ENCODE measurements around the gene F2RL3.
A peak's percentile ranks its signal among the peaks of the same experiment; 100 is the strongest.

The F2RL3 gene

GRCh38 chr19:16901491-16902175 lies 12.8 kb downstream of the F2RL3 start:
- H3K4me3 ChIP-seq (ENCODE audit: low read length in 2 of 2): no peak overlapping the region
- no peak overlapping the region for H3K23ac ChIP-seq (ENCODE audit: low read depth, low read length, poor library complexity)

GRCh38 chr19:16902545-16902944 lies 13.7 kb downstream of the F2RL3 start:
- H3K9me3 ChIP-seq (replicated peaks in 1 of 2; ENCODE audit: control insufficient read depth in 2 of 2, insufficient read depth in 1 of 2, low read depth in 1 of 2, low read length in 2 of 2): no peaks in the 10 kb centered on the region
- no peak for DNase-seq (ENCODE audit: low spot score)
- H3K79me1 ChIP-seq (ENCODE audit: low read depth, low read length): peaks cover 2% of the 10 kb centered on the region
- no peak overlapping the region for H4K91ac ChIP-seq (ENCODE audit: low read depth, low read length, poor library complexity)
- peaks cover 0 to 4% of the 10 kb centered on the region in 2 donors for H3K36me3 ChIP-seq (replicated peaks in 1 of 2; ENCODE audit: control insufficient read depth in 2 of 2, insufficient read depth in 2 of 2, low read length in 2 of 2)
- no peak overlapping the region for H2BK5ac ChIP-seq (ENCODE audit: low read length)
- no peak overlapping the region for H2BK12ac ChIP-seq (ENCODE audit: low read length)
- no peak overlapping the region for H3K18ac ChIP-seq (ENCODE audit: low read length)
- H3K27ac ChIP-seq (replicated peaks; ENCODE audit: low read length): no peak overlapping the region
- H4K8ac ChIP-seq (ENCODE audit: low read depth, low read length): no peak overlapping the region
- no peak overlapping the region for H3K4me3 ChIP-seq (ENCODE audit: low read length in 2 of 2)
- H2BK120ac ChIP-seq (ENCODE audit: low read depth, low read length): no peak overlapping the region
- H3K4me2 ChIP-seq (ENCODE audit: insufficient read depth, low read length, poor library complexity, severe bottlenecking): no peak overlapping the region
- no peak overlapping the region for H2AK5ac ChIP-seq (ENCODE audit: low read depth, low read length)
- H3K4ac ChIP-seq (ENCODE audit: low read length): no peak overlapping the region
- H3K14ac ChIP-seq (ENCODE audit: low read length): no peak overlapping the region
- H3K23ac ChIP-seq (ENCODE audit: low read depth, low read length, poor library complexity): no peak overlapping the region
- WGBS, 2 donors (ENCODE audit: extremely low coverage in 2 of 2, insufficient read length in 2 of 2, insufficient replicate concordance in 1 of 2): no CpG with 5 or more reads among the region's 12 CpGs
- H2AFZ ChIP-seq (ENCODE audit: low read length): no peak overlapping the region
- no peak overlapping the region for H3K9ac ChIP-seq (ENCODE audit: low read depth, low read length, poor library complexity)
- H3K4me1 ChIP-seq (ENCODE audit: control insufficient read depth in 2 of 2, insufficient read depth in 1 of 2, low read depth in 1 of 2, low read length in 2 of 2): peaks cover 4 to 5% of the 10 kb centered on the region in 2 donors
- H2BK15ac ChIP-seq (ENCODE audit: low read length): no peak overlapping the region
- peaks cover 0 to 4% (median 0%) of the 10 kb centered on the region in 3 experiments for H3K27me3 ChIP-seq (ENCODE audit: control insufficient read depth in 3 of 3, insufficient read depth in 3 of 3, low read depth in 1 of 3, low read length in 3 of 3)

More at GRCh38 chr19:16901491-16902175, 12.8 kb downstream of the F2RL3 start:
- H3K4ac ChIP-seq (ENCODE audit: low read length): no peak overlapping the region
- DNase-seq (ENCODE audit: low spot score): no peak
- no peak overlapping the region for H3K4me2 ChIP-seq (ENCODE audit: insufficient read depth, low read length, poor library complexity, severe bottlenecking)
- H3K14ac ChIP-seq (ENCODE audit: low read length): no peak overlapping the region
- no peak overlapping the region for H2BK12ac ChIP-seq (ENCODE audit: low read length)
- peak overlapping the region; percentile 13 for H2AK5ac ChIP-seq (ENCODE audit: low read depth, low read length)
- WGBS, 2 donors (ENCODE audit: extremely low coverage in 2 of 2, insufficient read length in 2 of 2, insufficient replicate concordance in 1 of 2): no CpG with 5 or more reads among the region's 19 CpGs
- no peak overlapping the region for H2AFZ ChIP-seq (ENCODE audit: low read length)
- H4K91ac ChIP-seq (ENCODE audit: low read depth, low read length, poor library complexity): no peak overlapping the region
- H4K8ac ChIP-seq (ENCODE audit: low read depth, low read length): no peak overlapping the region
- peaks cover 2% of the 10 kb centered on the region for H3K79me1 ChIP-seq (ENCODE audit: low read depth, low read length)
- no peaks in the 10 kb centered on the region for H3K9me3 ChIP-seq (replicated peaks in 1 of 2; ENCODE audit: control insufficient read depth in 2 of 2, insufficient read depth in 1 of 2, low read depth in 1 of 2, low read length in 2 of 2)
- no peak overlapping the region for H2BK120ac ChIP-seq (ENCODE audit: low read depth, low read length)
- H3K9ac ChIP-seq (ENCODE audit: low read depth, low read length, poor library complexity): no peak overlapping the region
- peaks cover 0 to 4% (median under 1%) of the 10 kb centered on the region in 3 experiments for H3K27me3 ChIP-seq (ENCODE audit: control insufficient read depth in 3 of 3, insufficient read depth in 3 of 3, low read depth in 1 of 3, low read length in 3 of 3)
- H2BK15ac ChIP-seq (ENCODE audit: low read length): no peak overlapping the region
- H3K27ac ChIP-seq (replicated peaks; ENCODE audit: low read length): no peak overlapping the region
- H3K18ac ChIP-seq (ENCODE audit: low read length): no peak overlapping the region
- no peak overlapping the region for H2BK5ac ChIP-seq (ENCODE audit: low read length)
- peaks cover 4 to 6% of the 10 kb centered on the region in 2 donors for H3K4me1 ChIP-seq (ENCODE audit: control insufficient read depth in 2 of 2, insufficient read depth in 1 of 2, low read depth in 1 of 2, low read length in 2 of 2)
- peaks cover 0 to 4% of the 10 kb centered on the region in 2 donors for H3K36me3 ChIP-seq (replicated peaks in 1 of 2; ENCODE audit: control insufficient read depth in 2 of 2, insufficient read depth in 2 of 2, low read length in 2 of 2)

- Histone ChIP-seq H2BK120ac (ENCODE audit: low read depth, low read length) (no peak overlapping the region), H4K91ac (ENCODE audit: low read depth, low read length, poor library complexity) (no peak overlapping the region), H2BK5ac (ENCODE audit: low read length) (peak overlapping the region; percentile 83), H2BK15ac (ENCODE audit: low read length) (no peak overlapping the region), H3K79me1 (ENCODE audit: low read depth, low read length) (peaks cover 2% of the 10 kb centered on the region), H3K36me3 (replicated peaks in 1 of 2; ENCODE audit: control insufficient read depth in 2 of 2, insufficient read depth in 2 of 2, low read length in 2 of 2) (peaks cover 0 to 4% of the 10 kb centered on the region in 2 donors), H3K4me3 (ENCODE audit: low read length in 2 of 2) (no peak overlapping the region), H3K23ac (ENCODE audit: low read depth, low read length, poor library complexity) (no peak overlapping the region), H3K4me2 (ENCODE audit: insufficient read depth, low read length, poor library complexity, severe bottlenecking) (no peak overlapping the region), H3K27ac (replicated peaks; ENCODE audit: low read length) (no peak overlapping the region), H3K4me1 (ENCODE audit: control insufficient read depth in 2 of 2, insufficient read depth in 1 of 2, low read depth in 1 of 2, low read length in 2 of 2) (peaks cover 2 to 5% of the 10 kb centered on the region in 2 donors), H3K18ac (ENCODE audit: low read length) (no peak overlapping the region), H3K9me3 (replicated peaks in 1 of 2; ENCODE audit: control insufficient read depth in 2 of 2, insufficient read depth in 1 of 2, low read depth in 1 of 2, low read length in 2 of 2) (no peaks in the 10 kb centered on the region), H4K8ac (ENCODE audit: low read depth, low read length) (no peak overlapping the region), H3K9ac (ENCODE audit: low read depth, low read length, poor library complexity) (no peak overlapping the region), H2BK12ac (ENCODE audit: low read length) (no peak overlapping the region), H3K4ac (ENCODE audit: low read length) (no peak overlapping the region), H2AK5ac (ENCODE audit: low read depth, low read length) (no peak overlapping the region), H2AFZ (ENCODE audit: low read length) (no peak overlapping the region), H3K14ac (ENCODE audit: low read length) (no peak overlapping the region), H3K27me3 (ENCODE audit: control insufficient read depth in 3 of 3, insufficient read depth in 3 of 3, low read depth in 1 of 3, low read length in 3 of 3) (peaks cover 0 to under 1% (median 0%) of the 10 kb centered on the region in 3 experiments)
- DNase-seq (ENCODE audit: low spot score): no peak
- WGBS, 2 donors (ENCODE audit: extremely low coverage in 2 of 2, insufficient read length in 2 of 2, insufficient replicate concordance in 1 of 2): no CpG with 5 or more reads among the region's 7 CpGs
Measured at GRCh38 chr19:16903347-16903746, 14.5 kb downstream of the F2RL3 start.

- Histone ChIP-seq H2AFZ (ENCODE audit: low read length) (no peak overlapping the region), H3K9me3 (replicated peaks in 1 of 2; ENCODE audit: control insufficient read depth in 2 of 2, insufficient read depth in 1 of 2, low read depth in 1 of 2, low read length in 2 of 2) (no peaks in the 10 kb centered on the region), H2BK12ac (ENCODE audit: low read length) (no peak overlapping the region), H2BK120ac (ENCODE audit: low read depth, low read length) (no peak overlapping the region), H2BK5ac (ENCODE audit: low read length) (no peak overlapping the region), H3K36me3 (replicated peaks in 1 of 2; ENCODE audit: control insufficient read depth in 2 of 2, insufficient read depth in 2 of 2, low read length in 2 of 2) (peaks cover 0 to 8% of the 10 kb centered on the region in 2 donors), H3K4ac (ENCODE audit: low read length) (no peak overlapping the region), H3K4me2 (ENCODE audit: insufficient read depth, low read length, poor library complexity, severe bottlenecking) (no peak overlapping the region), H3K4me1 (ENCODE audit: control insufficient read depth in 2 of 2, insufficient read depth in 1 of 2, low read depth in 1 of 2, low read length in 2 of 2) (peaks cover 0 to 5% of the 10 kb centered on the region in 2 donors), H3K9ac (ENCODE audit: low read depth, low read length, poor library complexity) (no peak overlapping the region), H4K91ac (ENCODE audit: low read depth, low read length, poor library complexity) (no peak overlapping the region), H3K18ac (ENCODE audit: low read length) (no peak overlapping the region), H4K8ac (ENCODE audit: low read depth, low read length) (no peak overlapping the region), H3K27me3 (ENCODE audit: control insufficient read depth in 3 of 3, insufficient read depth in 3 of 3, low read depth in 1 of 3, low read length in 3 of 3) (no peaks in the 10 kb centered on the region), H3K14ac (ENCODE audit: low read length) (no peak overlapping the region), H2AK5ac (ENCODE audit: low read depth, low read length) (no peak overlapping the region), H3K27ac (replicated peaks; ENCODE audit: low read length) (no peak overlapping the region), H2BK15ac (ENCODE audit: low read length) (no peak overlapping the region), H3K4me3 (ENCODE audit: low read length in 2 of 2) (no peak overlapping the region), H3K23ac (ENCODE audit: low read depth, low read length, poor library complexity) (no peak overlapping the region), H3K79me1 (ENCODE audit: low read depth, low read length) (no peaks in the 10 kb centered on the region)
- DNase-seq (ENCODE audit: low spot score): no peak
- WGBS, 2 donors (ENCODE audit: extremely low coverage in 2 of 2, insufficient read length in 2 of 2, insufficient replicate concordance in 1 of 2): no CpG with 5 or more reads among the region's 5 CpGs
Measured at GRCh38 chr19:16904599-16904998, 15.8 kb downstream of the F2RL3 start.

All from neuronal stem cell (in vitro differentiated cells).